Calu3 (cell line): ENCODE data around the gene ORC5. TPM values are rescaled to one million over a fixed set of nuclear protein-coding genes. Genes with fewer than 3 reads are reported as not detected.

ENCODE experiments used
- BruUV-seq: library from RNA; stranded (reverse); fragments of 400-500 nt; replicated peaks from 2 replicates; lab custom pipeline; 2021; lab: Mats Ljungman, UMichigan
- CTCF ChIA-PET: fragments of 300-600 bp; sonication (Branson Sonifier 250); formaldehyde crosslinking; loops from one replicate; lab custom pipeline; 2022; ENCODE audit warnings: antibody characterized with exemption; lab: Charles Lee
- DNase-seq: peaks from one replicate; pipeline ENCODE4 v3.0.0; 2022
- H3K27ac Mint-ChIP-seq: one replicate; pipeline ENCODE4 v1.8.0; 2022; ENCODE audit warnings: mixed read lengths; ENCODE audit not compliant: unreplicated experiment
- H3K27me3 Mint-ChIP-seq: one replicate; pipeline ENCODE4 v1.8.0; 2022; ENCODE audit warnings: mixed read lengths; ENCODE audit not compliant: unreplicated experiment
- H3K36me3 Mint-ChIP-seq: one replicate; pipeline ENCODE4 v1.8.0; 2022; ENCODE audit warnings: mild to moderate bottlenecking, moderate library complexity, mixed read lengths; ENCODE audit not compliant: insufficient read depth, unreplicated experiment
- H3K4me1 Mint-ChIP-seq: one replicate; pipeline ENCODE4 v1.8.0; 2022; ENCODE audit warnings: mild to moderate bottlenecking, low read depth, mixed read lengths; ENCODE audit not compliant: unreplicated experiment
- H3K4me3 Mint-ChIP-seq: one replicate; pipeline ENCODE4 v1.8.0; 2022; ENCODE audit warnings: mild to moderate bottlenecking, low read depth, moderate library complexity, mixed read lengths; ENCODE audit not compliant: unreplicated experiment
- H3K9me3 Mint-ChIP-seq: one replicate; pipeline ENCODE4 v1.8.0; 2022; ENCODE audit warnings: low read depth, mixed read lengths; ENCODE audit not compliant: unreplicated experiment
- intact Hi-C: fragments of 100-400 bp; cut with micrococcal nuclease; formaldehyde crosslinking; loops from one replicate; pipeline ENCODE4 v1.10.0; 2022; ENCODE audit not compliant: unreplicated experiment
- total RNA-seq: library from RNA; stranded (reverse); gene quantifications from 2 replicates; pipeline ENCODE4 v1.2.3, GENCODE V29; 2022
- TF ChIP-seq, protein P1 (sequence below): fragments of 200-600 bp; IDR thresholded peaks from one replicate; pipeline ENCODE4 v1.8.0; 2022; ENCODE audit warnings: antibody characterized with exemption; ENCODE audit not compliant: unreplicated experiment

Gene ORC5
- total RNA-seq, 1 experiment from 2014 or later: 20.2 TPM

DNA sequence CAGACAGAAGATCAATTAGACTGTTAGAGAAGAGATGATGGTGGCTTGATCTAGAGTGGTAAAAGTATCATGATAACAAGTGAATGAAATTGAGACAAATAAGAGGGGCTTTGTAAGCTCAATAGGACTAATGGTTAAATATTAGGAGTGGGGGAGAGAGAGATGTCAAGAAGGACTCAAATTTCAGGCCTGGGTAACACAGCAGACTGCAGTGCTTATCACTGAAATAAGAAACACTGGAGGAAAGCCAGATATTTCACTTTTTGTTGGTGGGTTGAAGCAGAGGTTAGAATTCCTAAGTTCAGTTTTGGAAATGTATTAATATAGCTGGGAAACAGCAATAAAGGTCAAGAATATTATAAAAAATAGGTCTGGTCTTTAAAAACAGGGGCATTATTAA is 74.6 kb downstream of the ORC5 start:
- no TSS peak for BruUV-seq
- CTCF ChIA-PET: no interaction called here
- no peaks in the 10 kb centered on the region for H3K27me3 Mint-ChIP-seq

DNA sequence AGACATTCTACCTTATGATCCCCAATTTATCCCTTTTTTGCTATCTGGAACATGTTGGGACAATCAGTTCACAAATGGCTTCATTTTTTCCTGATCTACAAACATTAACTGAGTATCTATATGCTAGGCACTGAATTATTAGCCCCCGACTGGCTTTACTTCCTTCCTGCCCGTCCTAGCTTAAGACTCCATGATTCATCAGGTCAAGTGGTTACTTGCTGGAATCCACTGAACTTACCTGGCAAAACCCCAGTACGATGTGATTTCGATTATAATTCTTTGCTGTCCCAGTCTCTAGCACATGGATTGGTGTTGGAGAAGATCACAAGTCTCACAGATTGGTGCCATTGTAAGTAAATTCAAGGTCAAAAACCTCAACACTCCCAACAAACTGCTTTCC is 77.1 kb downstream of the ORC5 start:
- H3K27ac Mint-ChIP-seq: no peak overlapping the region
- H3K9me3 Mint-ChIP-seq: no peaks in the 10 kb centered on the region
- H3K4me3 Mint-ChIP-seq: no peak overlapping the region
- H3K4me1 Mint-ChIP-seq: peaks cover 12% of the 10 kb centered on the region
- intact Hi-C loops: no loop called here
- no TSS peak for BruUV-seq
- no peak for DNase-seq
- no peaks in the 10 kb centered on the region for H3K36me3 Mint-ChIP-seq
- TF ChIP-seq, protein P1, sequence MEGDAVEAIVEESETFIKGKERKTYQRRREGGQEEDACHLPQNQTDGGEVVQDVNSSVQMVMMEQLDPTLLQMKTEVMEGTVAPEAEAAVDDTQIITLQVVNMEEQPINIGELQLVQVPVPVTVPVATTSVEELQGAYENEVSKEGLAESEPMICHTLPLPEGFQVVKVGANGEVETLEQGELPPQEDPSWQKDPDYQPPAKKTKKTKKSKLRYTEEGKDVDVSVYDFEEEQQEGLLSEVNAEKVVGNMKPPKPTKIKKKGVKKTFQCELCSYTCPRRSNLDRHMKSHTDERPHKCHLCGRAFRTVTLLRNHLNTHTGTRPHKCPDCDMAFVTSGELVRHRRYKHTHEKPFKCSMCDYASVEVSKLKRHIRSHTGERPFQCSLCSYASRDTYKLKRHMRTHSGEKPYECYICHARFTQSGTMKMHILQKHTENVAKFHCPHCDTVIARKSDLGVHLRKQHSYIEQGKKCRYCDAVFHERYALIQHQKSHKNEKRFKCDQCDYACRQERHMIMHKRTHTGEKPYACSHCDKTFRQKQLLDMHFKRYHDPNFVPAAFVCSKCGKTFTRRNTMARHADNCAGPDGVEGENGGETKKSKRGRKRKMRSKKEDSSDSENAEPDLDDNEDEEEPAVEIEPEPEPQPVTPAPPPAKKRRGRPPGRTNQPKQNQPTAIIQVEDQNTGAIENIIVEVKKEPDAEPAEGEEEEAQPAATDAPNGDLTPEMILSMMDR: no peak
- CTCF ChIA-PET: interaction anchor here (0.6 kb wide), 1 partner anchor 57 kb away, joined by 3 read pairs; no protein-coding TSS in a partner anchor
- no peaks in the 10 kb centered on the region for H3K27me3 Mint-ChIP-seq

More for the DNA sequence above, 74.6 kb downstream of the ORC5 start:
- Mint-ChIP-seq H3K9me3 (no peaks in the 10 kb centered on the region), H3K36me3 (no peaks in the 10 kb centered on the region), H3K4me1 (peaks cover 12% of the 10 kb centered on the region), H3K27ac (no peak overlapping the region), H3K4me3 (no peak overlapping the region)
- DNase-seq: no peak
- intact Hi-C loops: no loop called here
- TF ChIP-seq, protein P1: no peak

DNA sequence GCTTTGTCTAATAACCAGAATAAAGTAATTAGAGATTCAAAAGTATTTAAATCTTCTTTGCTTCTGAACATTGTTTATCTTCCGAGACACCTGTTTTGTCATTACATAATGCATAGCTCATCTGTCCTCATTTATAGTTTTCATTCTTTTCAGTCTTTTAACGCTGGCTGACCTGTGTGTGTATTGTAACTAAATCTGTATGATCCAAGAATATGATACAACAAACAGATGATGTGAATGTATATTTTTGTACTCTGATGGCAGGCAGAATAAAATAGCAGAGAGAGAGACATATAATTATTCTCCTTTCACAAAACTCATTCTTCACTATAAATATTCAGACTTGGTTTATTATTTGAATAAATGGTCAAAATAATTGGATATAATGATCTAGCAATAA is 80.6 kb downstream of the ORC5 start:
- TF ChIP-seq, protein P1: no peak
- intact Hi-C loops: no loop called here
- BruUV-seq: no TSS peak
- Mint-ChIP-seq H3K27me3 (no peaks in the 10 kb centered on the region), H3K4me3 (no peak overlapping the region), H3K9me3 (no peaks in the 10 kb centered on the region), H3K27ac (no peak overlapping the region), H3K4me1 (peaks cover 12% of the 10 kb centered on the region), H3K36me3 (no peaks in the 10 kb centered on the region)
- DNase-seq: no peak
- CTCF ChIA-PET: no interaction called here

DNA sequence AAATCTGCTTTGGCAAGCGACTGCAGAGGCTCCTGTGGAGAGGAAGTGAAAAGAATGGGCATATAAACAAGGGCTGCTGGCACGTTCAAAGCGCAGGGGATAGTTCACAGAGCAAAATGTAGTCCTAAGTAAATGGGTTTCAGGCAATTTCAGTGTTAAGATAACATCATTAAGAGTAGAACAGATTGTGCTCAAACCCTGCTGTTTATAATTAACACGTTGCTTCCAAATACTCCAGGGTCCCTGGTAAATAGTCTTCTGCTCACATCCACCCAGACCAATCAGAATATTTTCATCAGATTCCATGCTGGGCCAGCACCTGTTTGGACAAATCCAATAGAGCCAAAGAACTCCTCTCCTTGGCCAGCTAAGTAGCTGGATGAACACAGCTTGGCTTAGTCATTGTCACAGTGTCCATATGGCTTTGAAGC is 81.4 kb downstream of the ORC5 start:
- H3K36me3 Mint-ChIP-seq: no peaks in the 10 kb centered on the region
- CTCF ChIA-PET: no interaction called here
- no peak overlapping the region for H3K27ac Mint-ChIP-seq
- BruUV-seq: no TSS peak
- intact Hi-C loops: no loop called here
- DNase-seq: no peak
- H3K27me3 Mint-ChIP-seq: no peaks in the 10 kb centered on the region
- TF ChIP-seq, protein P1: no peak
- no peaks in the 10 kb centered on the region for H3K9me3 Mint-ChIP-seq
- peaks cover 11% of the 10 kb centered on the region for H3K4me1 Mint-ChIP-seq
- no peak overlapping the region for H3K4me3 Mint-ChIP-seq
